ENCODE data around the gene ABHD4.

The ABHD4 gene

GRCh38 chr14:22602862-22603261, 4.8 kb downstream of the ABHD4 start:
- Histone ChIP-seq H3K4me1 (ENCODE audit: insufficient read depth, low read length, poor library complexity, severe bottlenecking) (peaks cover 24% of the 10 kb centered on the region), H3K36me3 (ENCODE audit: insufficient read depth, low read length) (no peaks in the 10 kb centered on the region), H3K4me3 (ENCODE audit: low read length, poor library complexity, severe bottlenecking) (no peak overlapping the region), H2AFZ (ENCODE audit: low read length) (no peak overlapping the region), H3F3A (ENCODE audit: low read depth) (no peaks in the 10 kb centered on the region), H3K9me2 (replicated peaks; ENCODE audit: low read depth, low read length) (no peaks in the 10 kb centered on the region), H3K4me2 (ENCODE audit: low read depth, low read length, poor library complexity, severe bottlenecking) (no peak overlapping the region), H3K27me3 (ENCODE audit: insufficient read depth, low read length, poor library complexity, severe bottlenecking) (no peaks in the 10 kb centered on the region), H3K9ac (ENCODE audit: low read depth, low read length, poor library complexity, severe bottlenecking) (no peak overlapping the region), H3K9me3 (ENCODE audit: insufficient read depth, low read depth, low read length) (no peaks in the 10 kb centered on the region), H3K79me2 (ENCODE audit: insufficient read depth, low read length) (peaks cover 7% of the 10 kb centered on the region; the same call in 1 of the 2 replicates), H4K20me1 (ENCODE audit: insufficient read depth, low read length, poor library complexity, severe bottlenecking) (no peaks in the 10 kb centered on the region)
- no peak for TF ChIP-seq EZH2phosphoT487 (IDR thresholded peaks at IDR 0.05; ENCODE audit: borderline replicate concordance)
- TF ChIP-seq, protein P1, sequence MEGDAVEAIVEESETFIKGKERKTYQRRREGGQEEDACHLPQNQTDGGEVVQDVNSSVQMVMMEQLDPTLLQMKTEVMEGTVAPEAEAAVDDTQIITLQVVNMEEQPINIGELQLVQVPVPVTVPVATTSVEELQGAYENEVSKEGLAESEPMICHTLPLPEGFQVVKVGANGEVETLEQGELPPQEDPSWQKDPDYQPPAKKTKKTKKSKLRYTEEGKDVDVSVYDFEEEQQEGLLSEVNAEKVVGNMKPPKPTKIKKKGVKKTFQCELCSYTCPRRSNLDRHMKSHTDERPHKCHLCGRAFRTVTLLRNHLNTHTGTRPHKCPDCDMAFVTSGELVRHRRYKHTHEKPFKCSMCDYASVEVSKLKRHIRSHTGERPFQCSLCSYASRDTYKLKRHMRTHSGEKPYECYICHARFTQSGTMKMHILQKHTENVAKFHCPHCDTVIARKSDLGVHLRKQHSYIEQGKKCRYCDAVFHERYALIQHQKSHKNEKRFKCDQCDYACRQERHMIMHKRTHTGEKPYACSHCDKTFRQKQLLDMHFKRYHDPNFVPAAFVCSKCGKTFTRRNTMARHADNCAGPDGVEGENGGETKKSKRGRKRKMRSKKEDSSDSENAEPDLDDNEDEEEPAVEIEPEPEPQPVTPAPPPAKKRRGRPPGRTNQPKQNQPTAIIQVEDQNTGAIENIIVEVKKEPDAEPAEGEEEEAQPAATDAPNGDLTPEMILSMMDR (conservative IDR thresholded peaks at IDR 0.05; ENCODE audit: low read length) = no peak

GRCh38 chr14:22606380-22606779, 8.3 kb downstream of the ABHD4 start:
- H3K4me3 ChIP-seq (ENCODE audit: low read length, poor library complexity, severe bottlenecking) = no peak overlapping the region
- peaks cover 11% of the 10 kb centered on the region for H3K4me1 ChIP-seq (ENCODE audit: insufficient read depth, low read length, poor library complexity, severe bottlenecking)
- H3K9me3 ChIP-seq (ENCODE audit: insufficient read depth, low read depth, low read length) = no peaks in the 10 kb centered on the region
- no peaks in the 10 kb centered on the region for H3K27me3 ChIP-seq (ENCODE audit: insufficient read depth, low read length, poor library complexity, severe bottlenecking)
- no peaks in the 10 kb centered on the region for H3F3A ChIP-seq (ENCODE audit: low read depth)
- no peaks in the 10 kb centered on the region; the same call in 1 of the 2 replicates for H3K36me3 ChIP-seq (ENCODE audit: insufficient read depth, low read length)
- no peaks in the 10 kb centered on the region for H4K20me1 ChIP-seq (ENCODE audit: insufficient read depth, low read length, poor library complexity, severe bottlenecking)
- H3K9me2 ChIP-seq (replicated peaks; ENCODE audit: low read depth, low read length) = no peaks in the 10 kb centered on the region
- H3K9ac ChIP-seq (ENCODE audit: low read depth, low read length, poor library complexity, severe bottlenecking) = no peak overlapping the region
- H3K79me2 ChIP-seq (ENCODE audit: insufficient read depth, low read length) = no peaks in the 10 kb centered on the region
- no peak overlapping the region for H2AFZ ChIP-seq (ENCODE audit: low read length)
- H3K4me2 ChIP-seq (ENCODE audit: low read depth, low read length, poor library complexity, severe bottlenecking) = no peak overlapping the region
- no peak for TF ChIP-seq EZH2phosphoT487 (IDR thresholded peaks at IDR 0.05; ENCODE audit: borderline replicate concordance)
- TF ChIP-seq, protein P1 (conservative IDR thresholded peaks at IDR 0.05; ENCODE audit: low read length) = no peak

DNA sequence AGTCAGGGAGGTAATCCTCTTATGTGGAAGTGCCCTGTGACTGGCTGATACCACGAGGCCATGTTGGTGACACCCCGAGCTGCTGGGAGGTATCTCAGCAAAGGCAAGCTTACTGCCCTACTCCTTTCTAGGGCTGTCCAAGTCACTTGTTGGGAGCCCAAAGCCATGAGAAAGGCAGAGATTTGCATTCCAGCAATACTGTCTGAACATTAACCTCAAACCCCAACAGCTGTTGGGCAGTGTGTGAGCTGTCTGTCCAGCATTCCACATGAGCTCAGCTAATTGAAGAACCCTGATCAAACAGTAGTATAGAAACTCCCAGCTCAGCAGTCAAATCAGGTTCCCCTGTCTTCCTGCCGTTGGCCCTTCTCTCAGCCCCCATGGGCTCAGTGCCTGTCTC, 9.2 kb downstream of the ABHD4 start:
- Histone ChIP-seq H3F3A (ENCODE audit: low read depth) (no peaks in the 10 kb centered on the region), H2AFZ (ENCODE audit: low read length) (no peak overlapping the region), H3K4me2 (ENCODE audit: low read depth, low read length, poor library complexity, severe bottlenecking) (no peak overlapping the region), H4K20me1 (ENCODE audit: insufficient read depth, low read length, poor library complexity, severe bottlenecking) (no peaks in the 10 kb centered on the region), H3K27me3 (ENCODE audit: insufficient read depth, low read length, poor library complexity, severe bottlenecking) (no peaks in the 10 kb centered on the region), H3K4me3 (ENCODE audit: low read length, poor library complexity, severe bottlenecking) (no peak overlapping the region), H3K9ac (ENCODE audit: low read depth, low read length, poor library complexity, severe bottlenecking) (no peak overlapping the region), H3K9me2 (replicated peaks; ENCODE audit: low read depth, low read length) (no peaks in the 10 kb centered on the region), H3K4me1 (ENCODE audit: insufficient read depth, low read length, poor library complexity, severe bottlenecking) (peaks cover 2% of the 10 kb centered on the region), H3K9me3 (ENCODE audit: insufficient read depth, low read depth, low read length) (no peaks in the 10 kb centered on the region), H3K36me3 (ENCODE audit: insufficient read depth, low read length) (no peaks in the 10 kb centered on the region; the same call in 1 of the 2 replicates), H3K79me2 (ENCODE audit: insufficient read depth, low read length) (no peaks in the 10 kb centered on the region)
- TF ChIP-seq EZH2phosphoT487 (IDR thresholded peaks at IDR 0.05; ENCODE audit: borderline replicate concordance) = no peak
- TF ChIP-seq, protein P1 (conservative IDR thresholded peaks at IDR 0.05; ENCODE audit: low read length) = no peak
